Inflammatory macrophage treated with lipopolysaccharide for 4 hours (primary cell): ENCODE data around the gene PLA2G4C.
"Not testable (repeated sequence)": the region's sequence is repeated elsewhere in the genome, so short reads cannot be mapped to it uniquely, and the experiment has no call there.

Experiments
- DNase-seq: peaks from one replicate; pipeline ENCODE4 v3.0.0-alpha.2; 2020

PLA2G4C gene

DNA sequence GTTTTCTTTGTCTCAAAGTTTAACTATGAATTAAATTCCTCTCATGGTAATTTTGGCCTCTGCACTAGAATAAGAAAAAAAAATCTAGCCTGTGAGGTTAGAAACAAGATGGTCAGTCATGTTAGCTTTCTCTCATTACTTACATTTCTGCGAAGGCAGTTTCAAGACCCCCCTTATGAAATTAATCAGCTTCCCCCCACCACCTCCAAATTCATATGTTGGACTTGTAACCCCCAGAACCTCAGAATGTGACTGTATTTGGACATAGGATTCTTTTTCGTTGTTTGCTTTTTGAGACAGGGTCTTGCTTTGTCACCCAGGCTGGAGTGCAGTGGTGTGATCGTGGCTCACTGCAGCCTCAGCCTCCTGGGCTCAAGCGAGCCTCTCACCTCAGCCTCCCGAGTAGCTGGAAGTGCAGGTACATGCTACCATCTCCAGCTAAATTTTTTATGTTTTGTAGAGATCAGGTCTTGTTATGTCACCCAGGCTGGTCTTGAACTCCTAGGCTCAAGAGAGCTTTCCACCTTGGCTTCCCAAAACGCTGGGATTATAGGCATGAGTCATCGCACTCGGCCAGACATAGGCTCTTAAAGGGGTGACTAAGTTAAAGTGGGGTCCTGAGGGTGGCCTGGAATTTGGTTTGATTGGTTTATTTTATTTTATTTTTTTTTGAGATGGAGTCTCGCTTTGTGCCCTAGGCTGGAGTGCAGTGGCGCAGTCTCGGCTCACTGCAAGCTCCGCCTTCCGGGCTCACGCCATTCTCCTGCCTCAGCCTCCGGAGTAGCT is 1.4 kb downstream of the PLA2G4C start:
- DNase-seq, result no peak

DNA sequence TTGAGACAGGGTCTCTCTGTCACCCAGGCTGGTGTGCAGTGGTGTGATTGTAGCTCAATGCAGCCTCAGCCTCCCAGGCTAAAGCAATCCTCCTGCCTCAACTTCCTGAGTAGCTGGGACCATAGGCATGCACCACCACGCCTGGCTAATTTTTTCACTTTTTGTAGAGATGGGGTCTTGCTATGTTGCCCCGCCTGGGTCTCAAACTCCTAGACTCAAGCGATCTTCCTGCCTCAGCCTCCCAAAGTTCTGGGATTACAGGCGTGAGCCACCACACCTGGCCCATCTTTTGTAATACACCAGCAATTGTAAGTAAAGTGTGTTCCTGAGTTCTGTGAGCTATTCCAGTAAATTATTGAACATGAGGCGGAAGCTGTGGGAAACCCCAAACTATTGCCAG is 6.7 kb downstream of the PLA2G4C start:
- DNase-seq, result no peak

DNA sequence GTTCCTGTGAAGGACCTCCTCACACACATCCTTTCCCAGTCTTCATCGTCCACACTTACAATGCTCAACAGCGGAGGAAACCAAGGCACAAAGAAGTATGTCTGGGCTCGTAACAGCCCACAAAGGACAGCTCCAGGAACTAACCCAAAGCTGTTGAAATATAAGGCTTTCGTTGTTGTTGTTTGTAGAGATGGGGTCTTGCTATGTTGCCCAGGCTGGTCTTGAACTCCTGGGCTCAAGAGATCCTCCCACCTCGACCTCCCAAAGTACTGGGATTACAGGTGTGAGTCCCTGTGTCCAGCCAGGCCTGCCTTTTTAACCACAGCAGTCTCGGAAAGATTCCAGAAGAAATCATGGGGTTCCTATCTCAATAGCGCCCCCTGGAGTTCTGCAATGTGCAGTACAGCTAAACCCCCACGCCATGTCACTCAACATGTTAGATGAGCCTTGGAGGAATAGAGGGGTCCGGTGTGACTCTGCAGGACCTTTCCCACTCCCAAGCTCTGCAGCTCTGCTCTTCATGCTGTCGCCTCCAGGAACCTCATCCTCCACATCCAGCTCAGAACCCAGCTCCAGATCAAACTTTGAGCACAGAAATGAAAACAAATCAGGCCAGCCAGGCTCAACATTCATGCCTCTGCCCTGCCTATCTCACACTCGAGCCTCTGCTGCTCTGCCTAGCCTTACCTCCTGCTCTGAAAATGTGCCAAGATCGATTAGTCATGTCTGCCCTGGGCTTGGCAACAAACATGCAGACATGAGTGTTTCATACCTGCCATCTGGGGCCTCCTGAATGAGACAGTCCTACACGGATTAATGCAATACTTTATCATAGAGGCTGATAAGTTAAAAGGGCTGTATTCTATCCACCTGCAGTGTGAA is 7.5 kb downstream of the PLA2G4C start:
- peak; percentile 17 for DNase-seq

DNA sequence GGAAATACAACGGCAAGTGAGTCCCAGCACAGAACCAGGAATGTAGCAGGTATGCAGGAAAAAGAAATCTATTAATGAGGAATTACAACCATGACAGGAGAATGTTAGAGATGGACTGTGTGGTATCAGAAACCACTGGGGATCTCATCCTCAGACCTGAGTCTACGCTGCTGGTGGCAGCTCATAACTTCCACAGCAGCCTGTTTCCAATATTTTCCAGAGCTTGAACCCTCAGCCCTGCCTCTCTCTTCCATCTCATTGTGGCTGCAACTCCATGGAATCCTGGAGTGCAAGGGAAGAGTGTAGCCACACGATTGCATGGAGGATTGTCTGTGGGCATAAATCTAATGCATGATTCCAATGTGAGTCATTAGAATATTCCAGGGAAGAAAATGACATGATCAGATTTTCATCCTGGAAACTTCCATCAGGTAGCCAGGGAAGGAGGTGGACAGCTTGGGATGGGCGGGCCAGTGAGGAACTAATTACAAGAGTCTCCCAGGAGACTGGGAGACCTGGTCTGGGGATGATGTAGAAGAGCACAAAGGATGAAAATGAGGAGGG is 14.9 kb downstream of the PLA2G4C start:
- DNase-seq, result no peak

- DNase-seq, result no peak
Measured at GRCh38 chr19:48094855-48095203, 15.8 kb downstream of the PLA2G4C start.

DNA sequence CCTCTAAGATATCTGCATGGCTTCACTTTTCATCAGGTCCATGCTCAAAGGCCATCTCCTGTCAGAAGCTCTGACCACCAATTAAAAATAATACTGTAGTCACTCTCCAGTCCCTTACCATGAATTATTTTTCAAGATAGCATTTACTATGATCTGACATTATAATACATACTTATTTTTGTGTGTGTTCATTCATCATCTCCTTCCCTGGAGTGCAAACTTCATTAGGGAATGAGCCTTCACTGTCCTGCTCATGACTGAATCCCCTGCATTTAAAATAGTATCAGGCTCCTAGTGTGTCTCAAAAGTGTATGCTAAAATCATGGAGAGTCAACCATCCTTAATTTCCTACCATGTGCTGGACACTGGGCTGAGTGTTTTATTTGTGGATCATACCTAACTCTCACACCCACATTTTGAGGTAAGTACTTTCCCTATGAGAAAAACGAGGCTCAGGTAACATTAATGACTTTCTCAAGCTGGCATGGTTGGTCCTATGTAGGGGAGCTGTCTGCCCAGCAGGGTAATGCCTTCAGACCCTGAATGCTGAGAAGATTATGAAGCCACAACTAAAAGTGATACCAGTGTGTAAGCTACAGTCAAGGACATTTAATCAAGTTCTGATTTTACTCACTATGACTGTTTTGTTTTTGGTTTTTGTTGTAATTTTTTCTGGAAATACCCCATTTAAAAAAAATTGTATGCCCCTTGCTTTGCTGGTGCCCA is 16.3 kb downstream of the PLA2G4C start:
- no peak for DNase-seq

DNA sequence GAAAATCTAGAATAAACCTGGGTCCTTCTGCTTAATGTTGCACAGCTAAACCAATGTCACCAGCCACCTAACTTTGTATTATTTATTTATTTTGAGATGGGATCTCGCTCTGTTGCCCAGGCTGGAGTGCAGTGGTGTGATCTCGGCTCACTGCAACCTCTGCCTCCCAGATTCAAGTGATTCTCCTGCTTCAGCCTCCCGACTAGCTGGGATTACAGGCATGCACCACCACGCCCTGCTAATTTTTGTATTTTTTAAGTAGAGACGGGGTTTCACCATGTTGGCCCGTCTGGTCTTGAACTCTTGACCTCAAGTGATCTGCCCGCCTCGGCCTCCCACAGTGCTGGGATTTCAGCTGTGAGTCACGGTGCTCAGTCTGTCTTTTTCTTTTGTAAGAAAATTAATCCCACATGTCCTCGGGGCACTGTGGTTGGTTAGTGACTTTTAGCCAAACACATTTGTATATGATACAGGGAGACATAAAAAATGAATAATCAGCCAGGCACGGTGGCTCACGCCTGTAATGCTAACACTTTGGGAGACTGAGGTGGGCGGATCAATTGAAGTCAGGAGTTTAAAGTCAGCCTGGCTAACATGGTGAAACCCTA is 19.4 kb downstream of the PLA2G4C start:
- not testable (repeated sequence) for DNase-seq

DNA sequence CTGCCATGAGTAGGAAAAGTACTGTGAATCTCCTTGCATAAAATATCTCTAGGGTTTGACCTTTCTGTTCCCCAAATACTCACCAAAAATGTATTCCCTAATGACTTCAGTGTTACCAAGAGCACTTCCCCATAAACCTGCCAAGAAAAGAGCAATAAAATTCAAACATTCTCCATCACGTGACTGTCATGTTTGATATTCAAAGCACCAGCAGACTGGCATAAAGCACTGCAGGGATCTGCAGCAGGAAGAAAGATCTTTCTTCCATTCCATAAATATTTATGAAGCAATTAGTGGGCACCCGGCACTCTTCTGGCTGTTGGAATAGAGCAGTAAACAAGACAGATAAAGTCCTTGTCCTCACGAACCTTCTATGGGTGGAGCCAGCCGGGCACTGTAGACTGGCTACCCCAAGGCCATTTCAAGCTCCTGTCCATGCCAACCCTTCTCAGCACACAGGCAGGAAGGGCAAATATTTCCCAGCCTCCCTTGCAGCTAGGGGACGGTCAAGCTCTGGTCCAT is 20.3 kb downstream of the PLA2G4C start:
- no peak for DNase-seq

DNA sequence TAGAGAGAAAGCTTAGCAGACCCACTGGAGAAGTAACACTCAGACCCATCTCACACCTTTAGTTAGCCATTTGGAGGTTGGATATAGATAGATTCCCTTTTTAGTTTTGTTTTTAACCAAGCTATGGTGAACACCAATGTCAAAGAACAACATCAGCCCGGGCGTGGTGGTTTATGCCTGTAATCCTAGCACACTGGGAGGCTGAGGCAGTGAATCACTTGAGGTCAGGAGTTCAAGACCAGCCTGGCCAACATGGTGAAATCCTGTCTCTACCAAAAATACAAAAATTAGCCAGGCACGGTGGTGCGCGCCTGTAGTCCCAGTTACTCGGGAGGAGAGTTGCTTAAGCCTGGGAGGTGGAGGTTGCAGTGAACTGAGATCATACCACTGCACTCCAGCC is 21.6 kb downstream of the PLA2G4C start:
- not testable (repeated sequence) for DNase-seq

- no peak for DNase-seq
Measured at GRCh38 chr19:48085904-48086864, 24.4 kb downstream of the PLA2G4C start.

DNA sequence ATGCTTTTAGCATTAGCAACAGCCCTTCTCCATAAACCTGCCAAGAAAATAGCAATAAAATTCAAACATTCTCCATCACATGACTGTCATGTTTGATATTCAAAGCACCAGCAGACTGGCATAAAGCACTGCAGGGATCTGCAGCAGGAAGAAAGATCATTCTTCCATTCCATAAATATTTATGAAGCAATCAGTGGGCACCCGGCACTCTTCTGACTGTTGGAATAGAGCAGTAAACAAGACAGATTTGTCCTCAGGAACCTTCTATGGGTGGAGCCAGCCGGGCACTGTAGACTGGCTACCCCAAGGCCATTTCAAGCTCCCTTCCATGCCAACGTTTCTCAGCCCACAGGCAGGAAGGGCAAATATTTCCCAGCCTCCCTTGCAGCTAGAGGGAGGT is 25.5 kb downstream of the PLA2G4C start:
- no peak for DNase-seq

- DNase-seq, result no peak
Measured at GRCh38 chr19:48081106-48081505, 29.5 kb downstream of the PLA2G4C start.

DNA sequence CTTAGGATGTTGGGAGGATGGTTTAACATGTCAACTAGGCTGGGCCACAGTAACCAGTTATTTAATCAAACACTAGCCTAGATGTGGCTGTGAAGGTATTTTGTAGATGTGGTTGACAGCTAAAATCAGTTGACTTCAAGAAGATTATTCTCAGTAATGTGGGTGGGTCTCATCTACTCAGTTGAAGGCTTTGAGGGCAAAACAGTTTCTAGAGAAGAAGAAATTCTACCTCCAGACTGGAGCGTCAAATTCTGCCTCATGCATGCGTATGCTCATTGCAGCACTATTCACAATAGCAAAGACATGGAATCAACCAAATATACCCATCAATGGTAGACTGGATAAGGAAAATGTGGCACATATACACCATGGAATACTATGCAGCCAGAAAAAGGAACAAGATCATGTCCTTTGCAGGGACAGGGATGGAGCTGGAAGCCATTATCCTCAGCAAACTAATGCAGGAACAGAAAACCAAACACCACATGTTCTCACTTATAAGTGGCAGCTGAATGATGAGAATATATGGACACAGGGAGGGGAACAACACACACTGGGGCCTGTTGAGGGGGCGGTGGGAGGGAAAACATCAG is 40.3 kb downstream of the PLA2G4C start:
- not testable (repeated sequence) for DNase-seq

- no peak for DNase-seq
Measured at GRCh38 chr19:48069435-48069834, 41.2 kb downstream of the PLA2G4C start.

DNA sequence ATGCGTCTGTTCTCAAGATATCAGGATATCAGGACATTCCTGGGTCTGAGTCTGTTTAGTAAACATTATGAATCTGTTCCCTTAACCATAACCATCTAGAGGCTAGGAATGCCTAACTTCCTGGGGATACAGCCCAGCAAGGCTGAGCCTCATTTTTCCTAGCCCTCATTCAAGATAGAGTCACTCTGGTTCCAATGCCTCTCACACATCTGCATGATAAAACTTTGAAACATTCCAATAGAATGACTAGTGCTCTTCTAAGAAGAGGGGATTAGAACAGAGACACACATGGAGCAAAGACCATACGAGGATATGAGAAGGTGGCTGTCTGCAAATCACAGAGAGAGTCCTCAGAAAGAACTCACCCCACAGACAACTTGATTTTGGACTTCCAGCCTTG is 46.1 kb downstream of the PLA2G4C start:
- no peak for DNase-seq

GRCh38 chr19:48061401-48062344 is 48.9 kb downstream of the PLA2G4C start:
- DNase-seq, result no peak

DNA sequence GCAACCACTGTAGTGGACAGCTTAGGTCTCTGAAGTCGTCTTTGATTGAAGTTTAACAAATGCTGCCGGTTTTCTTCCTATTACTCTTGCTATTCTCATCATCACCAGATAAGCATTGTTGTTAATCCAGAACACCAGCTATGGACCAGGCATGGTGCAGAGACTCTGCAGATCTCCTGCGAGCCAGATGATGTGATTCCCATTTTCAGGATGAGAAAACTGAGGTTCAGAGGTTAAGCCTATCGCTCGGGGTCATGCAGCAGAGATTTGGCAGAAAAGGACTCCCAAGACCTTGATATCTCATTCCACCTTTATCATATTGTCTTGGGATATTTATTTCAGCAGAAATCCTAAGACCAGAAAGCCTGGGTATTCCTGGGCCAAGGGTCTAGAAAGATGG is 50.2 kb downstream of the PLA2G4C start:
- DNase-seq, result no peak

- no peak for DNase-seq
Measured at GRCh38 chr19:48059331-48059730, 51.3 kb downstream of the PLA2G4C start.

- DNase-seq, result no peak
Measured at GRCh38 chr19:48053856-48054255, 56.8 kb downstream of the PLA2G4C start.

- DNase-seq, result no peak
Measured at GRCh38 chr19:48053076-48053475, 57.5 kb downstream of the PLA2G4C start.
